ENCODE data around the gene GNG4.
"Not testable (repeated sequence)": the region's sequence is repeated elsewhere in the genome, so short reads cannot be mapped to it uniquely, and the experiment has no call there.

Gene GNG4

GRCh38 chr1:235642943-235643371, 6.6 kb downstream of the GNG4 start:
- no peak overlapping the region for H3K4me3 ChIP-seq (replicated peaks; ENCODE audit: low read depth, low read length)

GRCh38 chr1:235642011-235642942, 7.3 kb downstream of the GNG4 start:
- peak; percentile 67 for DNase-seq (ENCODE audit: low read depth)
- TF ChIP-seq, protein P1, sequence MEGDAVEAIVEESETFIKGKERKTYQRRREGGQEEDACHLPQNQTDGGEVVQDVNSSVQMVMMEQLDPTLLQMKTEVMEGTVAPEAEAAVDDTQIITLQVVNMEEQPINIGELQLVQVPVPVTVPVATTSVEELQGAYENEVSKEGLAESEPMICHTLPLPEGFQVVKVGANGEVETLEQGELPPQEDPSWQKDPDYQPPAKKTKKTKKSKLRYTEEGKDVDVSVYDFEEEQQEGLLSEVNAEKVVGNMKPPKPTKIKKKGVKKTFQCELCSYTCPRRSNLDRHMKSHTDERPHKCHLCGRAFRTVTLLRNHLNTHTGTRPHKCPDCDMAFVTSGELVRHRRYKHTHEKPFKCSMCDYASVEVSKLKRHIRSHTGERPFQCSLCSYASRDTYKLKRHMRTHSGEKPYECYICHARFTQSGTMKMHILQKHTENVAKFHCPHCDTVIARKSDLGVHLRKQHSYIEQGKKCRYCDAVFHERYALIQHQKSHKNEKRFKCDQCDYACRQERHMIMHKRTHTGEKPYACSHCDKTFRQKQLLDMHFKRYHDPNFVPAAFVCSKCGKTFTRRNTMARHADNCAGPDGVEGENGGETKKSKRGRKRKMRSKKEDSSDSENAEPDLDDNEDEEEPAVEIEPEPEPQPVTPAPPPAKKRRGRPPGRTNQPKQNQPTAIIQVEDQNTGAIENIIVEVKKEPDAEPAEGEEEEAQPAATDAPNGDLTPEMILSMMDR (IDR thresholded peaks at IDR 0.05; ENCODE audit: low read length, missing control alignments): no peak
- H3K4me3 ChIP-seq (replicated peaks; ENCODE audit: low read depth, low read length): no peak overlapping the region

More at GRCh38 chr1:235642943-235643371, 6.6 kb downstream of the GNG4 start:
- TF ChIP-seq, protein P1 (IDR thresholded peaks at IDR 0.05; ENCODE audit: low read length, missing control alignments): no peak
- DNase-seq (ENCODE audit: low read depth): no peak

DNA sequence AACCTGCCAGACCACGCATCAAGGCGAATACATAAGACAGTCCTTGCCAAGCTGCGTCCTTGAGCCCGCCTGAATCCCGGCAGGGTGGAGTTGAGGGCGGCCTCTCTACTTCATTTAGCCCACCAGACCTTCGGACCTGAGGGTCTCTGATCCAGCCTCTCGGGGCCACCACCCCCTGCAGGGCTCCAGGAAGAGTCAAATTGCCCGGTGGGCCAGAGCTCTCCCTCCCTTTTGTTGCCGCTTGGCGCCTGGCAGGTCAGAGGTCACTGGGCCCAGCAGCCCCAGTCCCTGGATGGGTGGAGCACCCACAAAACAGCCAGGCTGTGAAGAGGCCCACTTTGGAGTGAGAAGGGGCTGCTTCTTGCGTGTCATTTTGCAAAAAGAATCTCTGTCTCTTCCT, 9.0 kb downstream of the GNG4 start:
- no peak for DNase-seq (ENCODE audit: low read depth)
- TF ChIP-seq, protein P1 (IDR thresholded peaks at IDR 0.05; ENCODE audit: low read length, missing control alignments): no peak
- H3K4me3 ChIP-seq (replicated peaks; ENCODE audit: low read depth, low read length): no peak overlapping the region

DNA sequence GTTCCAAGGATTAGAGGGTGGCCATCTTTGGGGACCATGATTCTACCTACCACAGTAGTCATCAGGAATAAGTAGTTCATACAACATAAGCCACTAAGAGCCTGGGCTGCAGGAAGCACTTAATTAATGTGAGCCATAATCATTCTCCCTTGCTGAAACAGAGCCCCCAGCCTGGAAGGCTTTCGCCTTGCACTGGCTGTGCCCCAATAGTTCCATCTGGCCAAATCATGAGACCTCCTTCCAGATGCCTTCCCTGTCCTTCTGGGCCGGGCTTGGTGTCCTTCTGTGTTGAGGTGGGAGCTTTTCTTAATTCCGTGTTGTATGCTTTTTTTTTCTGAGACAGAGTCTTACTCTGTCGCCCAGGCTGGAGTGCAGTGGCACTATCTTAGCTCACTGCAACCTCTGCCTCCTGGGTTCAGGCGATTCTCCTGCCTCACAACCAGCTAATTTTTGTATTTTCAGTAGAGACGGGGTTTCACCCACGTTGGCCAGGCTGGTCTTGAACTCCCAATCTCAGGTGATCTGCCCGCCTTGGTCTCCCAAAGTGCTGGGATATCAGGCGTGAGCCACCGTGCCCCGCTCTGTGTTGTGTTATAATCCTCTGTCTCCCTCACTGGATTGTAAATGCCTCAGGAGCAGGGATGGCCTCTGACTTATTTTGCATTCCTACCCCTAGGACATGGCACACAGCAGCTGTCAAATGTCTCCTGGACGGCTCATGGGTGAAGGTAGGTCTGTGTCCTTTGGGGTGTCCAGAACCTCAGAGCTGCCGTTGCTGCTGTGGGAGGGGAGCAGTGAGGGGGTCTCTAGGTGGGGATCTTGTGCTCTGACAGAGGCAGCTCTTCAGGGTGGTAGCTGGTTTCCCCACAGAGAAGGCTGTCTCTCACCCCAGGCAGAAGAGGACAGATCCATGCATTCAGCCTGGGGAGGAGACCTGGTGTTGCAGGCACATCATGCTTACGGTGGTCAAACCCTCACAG, 10.1 kb downstream of the GNG4 start:
- TF ChIP-seq, protein P1 (IDR thresholded peaks at IDR 0.05; ENCODE audit: low read length, missing control alignments): no peak
- H3K4me3 ChIP-seq (replicated peaks; ENCODE audit: low read depth, low read length): no peak overlapping the region
- DNase-seq (ENCODE audit: low read depth): no peak

- DNase-seq (ENCODE audit: low read depth): not testable (repeated sequence)
These were observed 11.0 kb downstream of the GNG4 start for GRCh38 chr1:235638612-235639011.

DNA sequence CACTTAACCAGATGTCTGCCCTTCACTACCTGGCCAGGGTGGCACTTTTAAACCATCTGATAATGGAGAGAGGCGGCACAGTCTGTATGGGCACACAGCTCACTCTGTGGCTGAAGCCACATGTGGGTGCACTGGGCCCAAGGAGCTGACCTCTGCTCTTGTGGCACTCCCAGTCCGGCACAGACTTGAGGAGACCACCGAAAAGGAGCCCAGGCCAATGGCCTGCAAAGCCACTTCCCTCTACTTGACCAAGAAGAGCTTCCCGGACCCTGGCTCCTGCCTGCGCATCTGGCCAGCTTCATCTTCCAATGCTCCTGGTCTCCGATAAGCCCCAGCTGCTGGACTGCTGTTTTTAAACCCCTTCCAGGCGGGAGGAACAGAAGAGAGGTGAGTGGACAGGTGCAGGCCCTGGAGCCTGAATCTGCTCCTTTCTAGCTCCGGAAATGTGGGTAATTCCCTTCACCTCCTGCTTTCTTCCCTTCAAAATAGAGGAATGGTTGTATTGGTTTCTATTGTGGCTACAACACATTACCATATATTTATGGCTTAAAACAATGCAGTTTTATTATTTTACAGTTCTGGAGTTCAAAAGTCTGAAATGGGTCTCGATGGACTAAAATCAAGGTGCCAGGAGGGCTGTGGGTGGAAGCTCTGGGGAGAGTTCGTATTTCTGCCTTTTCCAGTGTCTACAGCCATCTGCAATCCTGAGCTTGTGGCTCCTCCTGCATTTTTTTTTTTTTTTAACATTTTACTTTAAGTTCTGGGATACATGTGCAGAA, 11.6 kb downstream of the GNG4 start:
- no peak overlapping the region for H3K4me3 ChIP-seq (replicated peaks; ENCODE audit: low read depth, low read length)
- TF ChIP-seq, protein P1 (IDR thresholded peaks at IDR 0.05; ENCODE audit: low read length, missing control alignments): no peak
- no peak for DNase-seq (ENCODE audit: low read depth)

More at GRCh38 chr1:235638612-235639011, 11.0 kb downstream of the GNG4 start:
- H3K4me3 ChIP-seq (replicated peaks; ENCODE audit: low read depth, low read length): not testable (repeated sequence)

Measured in fibroblast of pulmonary artery (primary cell).